Bronchial epithelial cell (primary cell): ENCODE results near the gene ETV3. TPM values are rescaled to one million over a fixed set of nuclear protein-coding genes. Genes with fewer than 3 reads are reported as not detected.
"Not testable (repeated sequence)": the region's sequence is repeated elsewhere in the genome, so short reads cannot be mapped to it uniquely, and the experiment has no call there.

Experiments
- DNase-seq: peaks from one replicate; pipeline ENCODE4 v3.0.0-alpha.2; 2010; ENCODE audit warnings: low read depth
- FAIRE-seq: peaks from 2 replicates; lab custom pipeline; 2011; peaks lifted over from hg19 to GRCh38; lab: Jason Lieb, UNC
- H3K27me3 ChIP-seq: 2 replicates; pipeline ENCODE4 v1.5.1; 2011; ENCODE audit warnings: low read length; ENCODE audit not compliant: control insufficient read depth, insufficient read depth
- H3K36me3 ChIP-seq: 2 replicates; pipeline ENCODE4 v1.5.1; 2011; ENCODE audit warnings: low read length; ENCODE audit not compliant: control insufficient read depth, insufficient read depth
- H3K4me3 ChIP-seq: 2 replicates; pipeline ENCODE4 v1.5.1; 2011; ENCODE audit warnings: mild to moderate bottlenecking, low read depth, low read length, control low read depth
- CTCF ChIP-seq: IDR thresholded peaks from 2 replicates; pipeline ENCODE4 v1.5.1; 2011; ENCODE audit warnings: mild to moderate bottlenecking, moderate library complexity, low read length, control low read depth, inconsistent platforms; ENCODE audit not compliant: insufficient read depth, severe bottlenecking
- total RNA-seq: library from RNA; depleted of rRNA; stranded (reverse); fragments of >200 nt; gene quantifications from 2 replicates; pipeline ENCODE4 v1.2.1, GENCODE V29; 2014

ETV3 gene
- total RNA-seq, 1 donor from 2014 or later: 17.1 TPM

- FAIRE-seq: no peak
- no peaks in the 10 kb centered on the region for H3K36me3 ChIP-seq
Measured at GRCh38 chr1:157178490-157178889, 40.3 kb upstream of the ETV3 start.

GRCh38 chr1:157177733-157178394, 39.7 kb upstream of the ETV3 start:
- no peak for FAIRE-seq
- Histone ChIP-seq H3K36me3 (no peaks in the 10 kb centered on the region), H3K4me3 (no peak overlapping the region), H3K27me3 (peaks cover 7% of the 10 kb centered on the region)
- TF ChIP-seq CTCF: no peak
- DNase-seq: no peak

More at GRCh38 chr1:157178490-157178889, 40.3 kb upstream of the ETV3 start:
- TF ChIP-seq CTCF: no peak
- Histone ChIP-seq H3K27me3 (peaks cover 7% of the 10 kb centered on the region), H3K4me3 (no peak overlapping the region)
- no peak for DNase-seq

GRCh38 chr1:157176591-157177121, 38.5 kb upstream of the ETV3 start:
- peaks cover 7% of the 10 kb centered on the region for H3K27me3 ChIP-seq
- no peaks in the 10 kb centered on the region for H3K36me3 ChIP-seq
- H3K4me3 ChIP-seq: no peak overlapping the region
- FAIRE-seq: peak; percentile 83
- no peak for DNase-seq
- no peak for TF ChIP-seq CTCF

- no peak for TF ChIP-seq CTCF
- no peaks in the 10 kb centered on the region for H3K36me3 ChIP-seq
- FAIRE-seq: no peak
- no peak for DNase-seq
- peaks cover 7% of the 10 kb centered on the region for H3K27me3 ChIP-seq
- H3K4me3 ChIP-seq: no peak overlapping the region
Measured at GRCh38 chr1:157176016-157176415, 37.8 kb upstream of the ETV3 start.

GRCh38 chr1:157173900-157174410, 35.8 kb upstream of the ETV3 start:
- Histone ChIP-seq H3K4me3 (no peak overlapping the region), H3K36me3 (no peaks in the 10 kb centered on the region), H3K27me3 (peaks cover 4% of the 10 kb centered on the region)
- DNase-seq (no peak), FAIRE-seq (no peak)
- TF ChIP-seq CTCF: no peak

GRCh38 chr1:157173241-157173640, 35.0 kb upstream of the ETV3 start:
- H3K4me3 ChIP-seq, DNase-seq, FAIRE-seq, H3K36me3 ChIP-seq, H3K27me3 ChIP-seq: not testable (repeated sequence)

GRCh38 chr1:157172591-157172990, 34.4 kb upstream of the ETV3 start:
- H3K4me3 ChIP-seq, H3K36me3 ChIP-seq, FAIRE-seq, H3K27me3 ChIP-seq, DNase-seq: not testable (repeated sequence)
